ENCODE measurements around the gene RAB17. TPM values are rescaled to one million over a fixed set of nuclear protein-coding genes. Genes with fewer than 3 reads are reported as not detected.

Gene RAB17
- total RNA-seq, 3 donors from 2014 or later, result 39.7 to 43.9 TPM; not detected in 1

DNA sequence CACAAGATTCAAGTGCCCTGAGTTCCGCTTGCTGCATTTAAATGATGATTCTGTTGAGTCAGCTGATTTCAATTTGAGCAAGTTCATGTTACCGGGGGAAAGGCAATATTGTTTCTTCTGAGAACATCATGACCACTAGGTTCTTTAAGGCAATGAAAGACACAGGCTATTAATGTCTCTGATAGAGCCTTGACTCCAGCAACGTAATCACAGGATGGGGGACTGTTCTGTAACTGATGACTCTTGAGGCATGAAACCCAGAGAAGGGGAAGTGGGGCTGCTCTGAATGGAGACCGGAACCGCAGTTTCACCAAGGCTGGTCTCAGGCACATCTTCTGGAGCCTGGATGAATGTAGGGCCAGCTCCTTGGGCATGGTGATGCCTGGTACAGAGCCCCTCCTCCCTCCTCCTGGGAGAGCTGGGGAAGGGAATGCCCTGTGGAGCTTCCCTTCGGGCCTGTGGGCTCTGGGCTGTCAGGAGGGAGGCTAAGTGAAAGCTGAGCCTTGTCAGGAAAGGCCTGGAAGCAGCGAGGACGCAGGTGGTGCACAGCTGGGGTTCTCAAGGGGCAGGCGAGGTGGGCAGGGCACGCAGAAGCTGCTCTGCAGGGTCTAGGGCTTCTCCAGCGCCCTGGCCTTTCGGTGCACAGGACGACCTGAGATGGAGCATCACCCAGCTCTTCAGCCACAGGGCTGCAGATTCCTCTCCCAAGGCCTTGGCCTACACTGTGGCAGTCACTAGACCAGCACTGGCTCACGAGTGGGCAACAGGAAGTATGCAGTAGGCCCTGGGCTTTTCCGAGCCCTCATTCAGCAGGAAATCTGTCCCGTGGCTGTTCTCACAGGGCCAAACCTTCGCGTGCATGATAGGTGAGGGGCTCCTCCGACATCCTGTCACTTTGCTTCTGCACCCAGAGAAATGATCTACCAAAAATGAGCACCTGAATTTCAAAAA is 60.8 kb downstream of the RAB17 start:
- Histone ChIP-seq H3K4me3 (no peak overlapping the region), H3K9me3 (no peaks in the 10 kb centered on the region), H3K36me3 (no peaks in the 10 kb centered on the region), H3K27me3 (no peaks in the 10 kb centered on the region), H3K4me1 (no peaks in the 10 kb centered on the region), H3K27ac (no peak overlapping the region)
- intact Hi-C loops (cut with DNase I; ENCODE audit: low total_unique reads), result no loop called here
- no peak for TF ChIP-seq POLR2AphosphoS5 (IDR thresholded peaks at IDR 0.05)
- TF ChIP-seq, protein P1, sequence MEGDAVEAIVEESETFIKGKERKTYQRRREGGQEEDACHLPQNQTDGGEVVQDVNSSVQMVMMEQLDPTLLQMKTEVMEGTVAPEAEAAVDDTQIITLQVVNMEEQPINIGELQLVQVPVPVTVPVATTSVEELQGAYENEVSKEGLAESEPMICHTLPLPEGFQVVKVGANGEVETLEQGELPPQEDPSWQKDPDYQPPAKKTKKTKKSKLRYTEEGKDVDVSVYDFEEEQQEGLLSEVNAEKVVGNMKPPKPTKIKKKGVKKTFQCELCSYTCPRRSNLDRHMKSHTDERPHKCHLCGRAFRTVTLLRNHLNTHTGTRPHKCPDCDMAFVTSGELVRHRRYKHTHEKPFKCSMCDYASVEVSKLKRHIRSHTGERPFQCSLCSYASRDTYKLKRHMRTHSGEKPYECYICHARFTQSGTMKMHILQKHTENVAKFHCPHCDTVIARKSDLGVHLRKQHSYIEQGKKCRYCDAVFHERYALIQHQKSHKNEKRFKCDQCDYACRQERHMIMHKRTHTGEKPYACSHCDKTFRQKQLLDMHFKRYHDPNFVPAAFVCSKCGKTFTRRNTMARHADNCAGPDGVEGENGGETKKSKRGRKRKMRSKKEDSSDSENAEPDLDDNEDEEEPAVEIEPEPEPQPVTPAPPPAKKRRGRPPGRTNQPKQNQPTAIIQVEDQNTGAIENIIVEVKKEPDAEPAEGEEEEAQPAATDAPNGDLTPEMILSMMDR (IDR thresholded peaks at IDR 0.05), result no peak
- no peak for DNase-seq (ENCODE audit: low spot score in 2 of 2)

DNA sequence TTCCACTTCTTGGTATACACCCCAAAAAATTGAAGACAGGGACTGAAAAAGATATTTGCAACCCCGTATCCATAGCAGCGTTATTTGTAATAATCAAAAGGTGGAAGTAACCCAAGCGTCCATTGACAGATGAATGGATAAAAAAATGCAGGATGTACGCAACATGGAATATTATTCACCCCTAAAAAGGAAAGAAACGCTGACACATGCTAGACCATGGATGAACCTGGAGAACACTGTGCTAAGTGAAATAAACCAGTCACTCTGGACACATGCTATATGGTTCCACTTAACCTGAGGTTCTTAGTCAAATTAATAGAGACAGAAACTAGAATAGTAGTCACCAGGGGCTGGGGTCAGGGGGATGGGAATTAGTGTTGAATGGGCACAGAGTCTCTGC is 62.8 kb downstream of the RAB17 start:
- DNase-seq (ENCODE audit: low spot score in 2 of 2), result no peak
- TF ChIP-seq POLR2A (IDR thresholded peaks at IDR 0.05) (no peak), POLR2AphosphoS5 (IDR thresholded peaks at IDR 0.05) (no peak)
- TF ChIP-seq, protein P1 (IDR thresholded peaks at IDR 0.05), result no peak
- Histone ChIP-seq H3K4me3 (no peak overlapping the region), H3K27ac (no peak overlapping the region), H3K9me3 (no peaks in the 10 kb centered on the region), H3K27me3 (no peaks in the 10 kb centered on the region), H3K36me3 (no peaks in the 10 kb centered on the region), H3K4me1 (no peaks in the 10 kb centered on the region)
- intact Hi-C loops (cut with DNase I; ENCODE audit: low total_unique reads), result no loop called here

DNA sequence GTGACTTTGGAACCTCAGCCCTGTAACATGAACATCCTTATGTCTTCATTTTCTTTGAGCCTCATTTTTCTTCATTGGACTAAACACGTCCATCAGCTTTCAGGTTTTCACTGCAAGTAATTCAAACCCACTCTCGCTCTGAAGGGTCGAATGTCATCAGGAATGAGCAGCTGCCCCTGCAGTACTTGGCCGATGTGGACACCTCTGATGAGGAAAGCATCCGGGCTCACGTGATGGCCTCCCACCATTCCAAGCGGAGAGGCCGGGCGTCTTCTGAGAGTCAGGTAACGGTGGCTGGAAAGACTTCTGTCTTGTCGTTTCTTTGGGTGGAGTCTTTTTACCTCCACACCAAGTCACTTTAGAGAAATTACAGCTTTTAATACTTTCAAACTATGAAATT is 63.3 kb downstream of the RAB17 start:
- Histone ChIP-seq H3K36me3 (no peaks in the 10 kb centered on the region), H3K27ac (no peak overlapping the region), H3K4me1 (no peaks in the 10 kb centered on the region), H3K27me3 (no peaks in the 10 kb centered on the region), H3K9me3 (no peaks in the 10 kb centered on the region), H3K4me3 (no peak overlapping the region)
- no peak for TF ChIP-seq POLR2AphosphoS5 (IDR thresholded peaks at IDR 0.05)
- TF ChIP-seq POLR2A (IDR thresholded peaks at IDR 0.05), result no peak
- TF ChIP-seq, protein P1 (IDR thresholded peaks at IDR 0.05), result no peak
- intact Hi-C loops (cut with DNase I; ENCODE audit: low total_unique reads), result no loop called here
- DNase-seq (ENCODE audit: low spot score in 2 of 2), result no peak

DNA sequence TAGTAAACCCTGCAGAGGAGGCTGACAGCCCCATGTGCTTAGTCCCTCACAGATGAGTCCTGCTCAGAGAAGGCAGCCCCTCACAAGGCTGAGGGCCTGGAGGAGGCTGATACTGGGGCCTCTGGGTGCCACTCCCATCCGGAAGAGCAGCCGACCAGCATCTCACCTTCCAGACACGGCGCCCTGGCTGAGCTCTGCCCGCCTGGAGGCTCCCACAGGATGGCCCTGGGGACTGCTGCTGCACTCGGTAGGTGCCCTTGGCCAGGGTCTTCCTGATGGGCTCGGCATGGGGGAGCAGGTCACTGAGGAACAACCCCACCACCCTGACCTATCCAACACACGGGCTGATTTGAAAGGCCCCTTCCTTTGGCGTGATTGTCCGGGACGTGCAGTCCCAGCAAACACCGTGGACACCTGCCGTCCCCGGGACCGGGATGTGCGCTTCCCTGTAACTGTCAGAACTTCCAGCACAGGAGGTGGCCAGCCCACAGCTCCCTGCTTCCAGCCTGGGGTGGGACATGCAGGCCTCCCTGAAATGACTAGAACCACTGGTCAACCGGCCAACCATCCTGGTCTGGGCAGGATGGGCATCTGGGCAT is 64.9 kb downstream of the RAB17 start:
- TF ChIP-seq POLR2A (IDR thresholded peaks at IDR 0.05), result no peak
- TF ChIP-seq, protein P1 (IDR thresholded peaks at IDR 0.05), result no peak
- no peak for TF ChIP-seq POLR2AphosphoS5 (IDR thresholded peaks at IDR 0.05)
- no peaks in the 10 kb centered on the region for H3K27me3 ChIP-seq
- intact Hi-C loops (cut with DNase I; ENCODE audit: low total_unique reads), result no loop called here
- H3K9me3 ChIP-seq, result no peaks in the 10 kb centered on the region
- no peak for DNase-seq (ENCODE audit: low spot score in 2 of 2)
- no peak overlapping the region for H3K4me3 ChIP-seq
- no peaks in the 10 kb centered on the region for H3K36me3 ChIP-seq
- H3K27ac ChIP-seq, result no peak overlapping the region
- H3K4me1 ChIP-seq, result no peaks in the 10 kb centered on the region

DNA sequence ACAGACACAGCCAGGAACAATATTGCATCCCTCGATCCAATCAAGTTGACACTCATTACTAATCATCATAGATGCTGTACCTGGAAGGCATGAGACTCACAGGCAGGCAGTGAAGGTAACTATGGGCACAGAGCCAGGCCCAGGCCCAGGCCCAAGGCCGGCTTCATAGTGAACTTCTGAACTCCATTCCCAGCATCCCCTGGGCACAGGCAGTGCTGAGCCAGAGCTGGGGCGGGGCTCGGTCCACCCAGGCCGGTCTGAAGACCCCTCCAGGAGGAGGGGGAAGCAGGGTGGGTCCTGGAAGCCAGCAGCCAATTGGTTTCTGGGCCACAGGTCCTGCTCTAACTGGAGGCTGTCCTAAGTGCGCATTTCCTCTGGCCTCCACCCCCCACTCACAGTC is 65.9 kb downstream of the RAB17 start:
- no peak for DNase-seq (ENCODE audit: low spot score in 2 of 2)
- TF ChIP-seq, protein P1 (IDR thresholded peaks at IDR 0.05), result no peak
- TF ChIP-seq POLR2AphosphoS5 (IDR thresholded peaks at IDR 0.05), result no peak
- no peak for TF ChIP-seq POLR2A (IDR thresholded peaks at IDR 0.05)
- H3K4me1 ChIP-seq, result no peaks in the 10 kb centered on the region

More for the DNA sequence above, 65.9 kb downstream of the RAB17 start:
- H3K27me3 ChIP-seq, result no peaks in the 10 kb centered on the region
- H3K36me3 ChIP-seq, result no peaks in the 10 kb centered on the region
- no peak overlapping the region for H3K4me3 ChIP-seq
- intact Hi-C loops (cut with DNase I; ENCODE audit: low total_unique reads), result no loop called here
- H3K9me3 ChIP-seq, result no peaks in the 10 kb centered on the region
- H3K27ac ChIP-seq, result no peak overlapping the region
